HEK293 (cell line): ENCODE results near the gene ENTREP3.

Source experiments
- BCL11B ChIP-seq: fragments of 450-650 bp; formaldehyde crosslinking; IDR thresholded peaks from 2 replicates; pipeline ENCODE4 v1.5.1; 2016; ENCODE audit warnings: low read depth, missing biosample characterization, missing genetic modification characterization
- GFI1B ChIP-seq: fragments of 450-650 bp; formaldehyde crosslinking; IDR thresholded peaks from 2 replicates; pipeline ENCODE4 v1.5.1; 2016; ENCODE audit warnings: missing biosample characterization, missing genetic modification characterization
- GLIS1 ChIP-seq: fragments of 450-650 bp; formaldehyde crosslinking; IDR thresholded peaks from 2 replicates; pipeline ENCODE4 v1.5.1; 2016; ENCODE audit warnings: missing biosample characterization, missing genetic modification characterization
- GLIS2 ChIP-seq: fragments of 450-650 bp; formaldehyde crosslinking; IDR thresholded peaks from 2 replicates; pipeline ENCODE4 v1.5.1; 2016; ENCODE audit warnings: missing biosample characterization, missing genetic modification characterization
- HIC1 ChIP-seq: fragments of 450-650 bp; formaldehyde crosslinking; IDR thresholded peaks from 2 replicates; pipeline ENCODE4 v1.5.1; 2016; ENCODE audit warnings: missing biosample characterization, missing genetic modification characterization
- HOXA7 ChIP-seq: sonication (generic); formaldehyde crosslinking; IDR thresholded peaks from 2 replicates; pipeline ENCODE4 v1.8.1; 2022; ENCODE audit warnings: missing genetic modification reagents, borderline replicate concordance
- KLF1 ChIP-seq: fragments of 450-650 bp; formaldehyde crosslinking; IDR thresholded peaks from 2 replicates; pipeline ENCODE4 v1.5.1; 2016; ENCODE audit warnings: missing biosample characterization, missing genetic modification characterization
- PBX3 ChIP-seq: sonication (generic); formaldehyde crosslinking; IDR thresholded peaks from 2 replicates; pipeline ENCODE4 v1.8.1; 2022; ENCODE audit warnings: mild to moderate bottlenecking, moderate library complexity, missing genetic modification reagents
- TRIM28 ChIP-seq: IDR thresholded peaks from 2 replicates; pipeline ENCODE4 v1.6.1; 2011; ENCODE audit warnings: low read length, control low read depth, borderline replicate concordance
- ZBTB21 ChIP-seq: fragments of 450-650 bp; formaldehyde crosslinking; IDR thresholded peaks from 2 replicates; pipeline ENCODE4 v1.5.1; 2017; ENCODE audit warnings: missing biosample characterization, missing genetic modification characterization
- ZNF10 ChIP-seq: fragments of 450-650 bp; formaldehyde crosslinking; IDR thresholded peaks from 2 replicates; pipeline ENCODE4 v1.5.1; 2017; ENCODE audit warnings: missing biosample characterization, missing genetic modification characterization
- ZNF138 ChIP-seq: fragments of 450-650 bp; formaldehyde crosslinking; IDR thresholded peaks from 2 replicates; pipeline ENCODE4 v1.5.1; 2016; ENCODE audit warnings: missing biosample characterization, missing genetic modification characterization, borderline replicate concordance
- ZNF157 ChIP-seq: fragments of 450-650 bp; formaldehyde crosslinking; IDR thresholded peaks from 2 replicates; pipeline ENCODE4 v1.5.1; 2016; ENCODE audit warnings: missing biosample characterization, missing genetic modification characterization
- ZNF174 ChIP-seq: fragments of 450-650 bp; formaldehyde crosslinking; IDR thresholded peaks from 2 replicates; pipeline ENCODE4 v1.5.0; 2017; ENCODE audit warnings: missing biosample characterization, mild to moderate bottlenecking, missing genetic modification characterization
- ZNF211 ChIP-seq: fragments of 450-650 bp; formaldehyde crosslinking; IDR thresholded peaks from 2 replicates; pipeline ENCODE4 v1.5.1; 2016; ENCODE audit warnings: low read depth, missing biosample characterization, missing genetic modification characterization
- ZNF335 ChIP-seq: fragments of 450-650 bp; formaldehyde crosslinking; conservative IDR thresholded peaks from 2 replicates; pipeline ENCODE4 v1.5.1; 2016; ENCODE audit warnings: missing biosample characterization, missing genetic modification characterization
- ZNF473 ChIP-seq: fragments of 450-650 bp; formaldehyde crosslinking; IDR thresholded peaks from 2 replicates; pipeline ENCODE4 v1.5.1; 2017; ENCODE audit warnings: missing biosample characterization, missing genetic modification characterization
- ZNF48 ChIP-seq: fragments of 450-650 bp; formaldehyde crosslinking; IDR thresholded peaks from 2 replicates; pipeline ENCODE4 v1.5.1; 2016; ENCODE audit warnings: missing biosample characterization, missing genetic modification characterization
- ZNF529 ChIP-seq: fragments of 450-650 bp; formaldehyde crosslinking; IDR thresholded peaks from 2 replicates; pipeline ENCODE4 v1.5.1; 2017; ENCODE audit warnings: missing genetic modification characterization, missing biosample characterization; ENCODE audit not compliant: insufficient replicate concordance
- ZNF530 ChIP-seq: fragments of 450-650 bp; formaldehyde crosslinking; IDR thresholded peaks from 2 replicates; pipeline ENCODE4 v1.5.1; 2016; ENCODE audit warnings: low read depth, missing biosample characterization, missing genetic modification characterization
- ZNF560 ChIP-seq: fragments of 450-650 bp; formaldehyde crosslinking; IDR thresholded peaks from 2 replicates; pipeline ENCODE4 v1.5.1; 2017; ENCODE audit warnings: missing biosample characterization, missing genetic modification characterization, borderline replicate concordance
- ZNF645 ChIP-seq: fragments of 450-650 bp; formaldehyde crosslinking; IDR thresholded peaks from 2 replicates; pipeline ENCODE4; 2016; ENCODE audit warnings: missing biosample characterization, missing genetic modification characterization
- ZNF664 ChIP-seq: fragments of 450-650 bp; formaldehyde crosslinking; IDR thresholded peaks from 2 replicates; pipeline ENCODE4 v1.5.1; 2016; ENCODE audit warnings: missing biosample characterization, missing genetic modification characterization
- ZNF777 ChIP-seq: fragments of 450-650 bp; formaldehyde crosslinking; IDR thresholded peaks from 2 replicates; pipeline ENCODE4 v1.5.1; 2017; ENCODE audit warnings: missing biosample characterization, missing genetic modification characterization, borderline replicate concordance
- ZNF830 ChIP-seq: fragments of 450-650 bp; IDR thresholded peaks from 2 replicates; pipeline ENCODE4 v1.5.0; 2018; ENCODE audit warnings: missing biosample characterization, missing genetic modification characterization, low read depth, mild to moderate bottlenecking, moderate library complexity
- ZSCAN18 ChIP-seq: fragments of 450-650 bp; formaldehyde crosslinking; IDR thresholded peaks from 2 replicates; pipeline ENCODE4 v1.5.1; 2016; ENCODE audit warnings: missing biosample characterization, missing genetic modification characterization
- TF ChIP-seq, protein P1 (sequence below): fragments of 450-650 bp; formaldehyde crosslinking; conservative IDR thresholded peaks from 2 replicates; pipeline ENCODE4 v1.5.1; 2016; ENCODE audit warnings: low read depth, missing biosample characterization, missing genetic modification characterization
- TF ChIP-seq, protein P2 (sequence below): fragments of 450-650 bp; formaldehyde crosslinking; IDR thresholded peaks from 2 replicates; pipeline ENCODE4 v1.5.1; 2017; ENCODE audit warnings: missing biosample characterization, missing genetic modification characterization

ENTREP3 gene

DNA sequence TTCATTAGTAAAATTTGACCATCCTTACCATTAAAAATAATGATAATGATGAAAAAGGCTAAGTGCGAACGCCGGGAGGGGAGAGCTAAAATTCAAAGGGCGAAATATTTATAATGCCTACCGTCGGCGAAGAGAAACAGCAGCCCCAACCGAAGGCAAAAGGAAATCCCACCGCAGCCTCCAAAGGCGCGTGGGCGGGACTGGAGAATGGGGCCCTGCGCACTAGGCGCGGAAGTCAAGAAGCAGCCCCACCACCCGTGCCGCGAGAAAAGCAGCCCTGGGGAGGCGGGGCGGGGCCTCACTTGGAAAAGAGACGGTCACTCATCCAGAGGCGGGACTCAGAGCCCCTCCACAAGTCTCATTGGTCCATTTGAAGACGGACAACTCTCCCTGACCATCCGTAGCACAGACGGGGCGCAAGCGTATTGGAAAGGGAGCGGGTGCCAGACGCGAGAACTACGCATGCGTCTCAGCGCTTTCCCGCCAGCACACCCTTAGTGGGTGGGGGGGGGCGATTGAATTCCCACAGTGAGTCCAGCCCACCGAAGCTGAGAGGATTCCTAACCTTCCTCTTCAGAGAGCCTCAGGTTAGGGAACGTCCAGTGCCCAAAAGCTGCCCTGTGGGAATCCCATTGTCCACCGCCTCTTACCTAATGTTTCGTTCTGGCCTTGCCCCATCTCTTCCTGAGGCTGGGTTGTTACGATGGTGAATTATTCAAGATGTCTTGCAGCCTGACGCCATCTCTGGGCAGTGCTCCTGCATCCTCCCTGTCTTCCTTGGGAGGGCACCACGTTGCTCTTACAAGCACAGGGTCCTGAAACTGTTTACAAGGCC, 27.8 kb downstream of the ENTREP3 start (continued):
- TF ChIP-seq ZNF174 (tag by site-specific recombination) (no peak), BCL11B (tag by site-specific recombination) (no peak; the same call in 1 of the 2 replicates), GFI1B (tag by site-specific recombination) (no peak), GLIS1 (tag by site-specific recombination) (peak; percentile 75), ZNF529 (tag by site-specific recombination) (no peak), ZNF830 (tag by site-specific recombination) (no peak), ZNF10 (tag by site-specific recombination) (no peak), TRIM28 (no peak; the same call in 1 of the 2 replicates), ZNF530 (no peak), KLF1 (no peak), HIC1 (tag by site-specific recombination) (no peak), GLIS2 (tag by site-specific recombination) (peak; percentile 88), ZNF211 (no peak), ZNF560 (tag by site-specific recombination) (no peak), ZNF157 (tag by site-specific recombination) (no peak), ZBTB21 (tag by site-specific recombination) (no peak), ZNF777 (tag by site-specific recombination) (no peak), ZNF645 (tag by site-specific recombination) (no peak), ZNF48 (tag by site-specific recombination) (no peak), PBX3 (CRISPR knock-in tag) (no peak; the same call in 1 of the 2 replicates), ZNF664 (no peak), ZNF138 (tag by site-specific recombination) (no peak), HOXA7 (CRISPR knock-in tag) (no peak), ZNF335 (tag by site-specific recombination) (peak; percentile 35; the same call in 1 of the 2 replicates), ZNF473 (tag by site-specific recombination) (no peak), ZSCAN18 (tag by site-specific recombination) (no peak)
- TF ChIP-seq, protein P1, sequence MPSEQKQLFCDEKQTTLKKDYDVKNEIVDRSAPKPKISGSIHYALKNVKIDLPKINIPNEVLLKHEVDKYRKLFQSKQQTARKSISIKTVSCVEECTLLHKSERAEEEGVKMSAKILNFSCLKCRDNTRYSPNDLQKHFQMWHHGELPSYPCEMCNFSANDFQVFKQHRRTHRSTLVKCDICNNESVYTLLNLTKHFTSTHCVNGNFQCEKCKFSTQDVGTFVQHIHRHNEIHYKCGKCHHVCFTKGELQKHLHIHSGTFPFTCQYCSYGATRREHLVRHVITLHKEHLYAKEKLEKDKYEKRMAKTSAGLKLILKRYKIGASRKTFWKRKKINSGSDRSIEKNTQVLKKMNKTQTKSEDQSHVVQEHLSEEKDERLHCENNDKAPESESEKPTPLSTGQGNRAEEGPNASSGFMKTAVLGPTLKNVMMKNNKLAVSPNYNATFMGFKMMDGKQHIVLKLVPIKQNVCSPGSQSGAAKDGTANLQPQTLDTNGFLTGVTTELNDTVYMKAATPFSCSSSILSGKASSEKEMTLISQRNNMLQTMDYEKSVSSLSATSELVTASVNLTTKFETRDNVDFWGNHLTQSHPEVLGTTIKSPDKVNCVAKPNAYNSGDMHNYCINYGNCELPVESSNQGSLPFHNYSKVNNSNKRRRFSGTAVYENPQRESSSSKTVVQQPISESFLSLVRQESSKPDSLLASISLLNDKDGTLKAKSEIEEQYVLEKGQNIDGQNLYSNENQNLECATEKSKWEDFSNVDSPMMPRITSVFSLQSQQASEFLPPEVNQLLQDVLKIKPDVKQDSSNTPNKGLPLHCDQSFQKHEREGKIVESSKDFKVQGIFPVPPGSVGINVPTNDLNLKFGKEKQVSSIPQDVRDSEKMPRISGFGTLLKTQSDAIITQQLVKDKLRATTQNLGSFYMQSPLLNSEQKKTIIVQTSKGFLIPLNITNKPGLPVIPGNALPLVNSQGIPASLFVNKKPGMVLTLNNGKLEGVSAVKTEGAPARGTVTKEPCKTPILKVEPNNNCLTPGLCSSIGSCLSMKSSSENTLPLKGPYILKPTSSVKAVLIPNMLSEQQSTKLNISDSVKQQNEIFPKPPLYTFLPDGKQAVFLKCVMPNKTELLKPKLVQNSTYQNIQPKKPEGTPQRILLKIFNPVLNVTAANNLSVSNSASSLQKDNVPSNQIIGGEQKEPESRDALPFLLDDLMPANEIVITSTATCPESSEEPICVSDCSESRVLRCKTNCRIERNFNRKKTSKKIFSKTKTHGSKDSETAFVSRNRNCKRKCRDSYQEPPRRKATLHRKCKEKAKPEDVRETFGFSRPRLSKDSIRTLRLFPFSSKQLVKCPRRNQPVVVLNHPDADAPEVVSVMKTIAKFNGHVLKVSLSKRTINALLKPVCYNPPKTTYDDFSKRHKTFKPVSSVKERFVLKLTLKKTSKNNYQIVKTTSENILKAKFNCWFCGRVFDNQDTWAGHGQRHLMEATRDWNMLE (tag by site-specific recombination), result no peak
- TF ChIP-seq, protein P2, sequence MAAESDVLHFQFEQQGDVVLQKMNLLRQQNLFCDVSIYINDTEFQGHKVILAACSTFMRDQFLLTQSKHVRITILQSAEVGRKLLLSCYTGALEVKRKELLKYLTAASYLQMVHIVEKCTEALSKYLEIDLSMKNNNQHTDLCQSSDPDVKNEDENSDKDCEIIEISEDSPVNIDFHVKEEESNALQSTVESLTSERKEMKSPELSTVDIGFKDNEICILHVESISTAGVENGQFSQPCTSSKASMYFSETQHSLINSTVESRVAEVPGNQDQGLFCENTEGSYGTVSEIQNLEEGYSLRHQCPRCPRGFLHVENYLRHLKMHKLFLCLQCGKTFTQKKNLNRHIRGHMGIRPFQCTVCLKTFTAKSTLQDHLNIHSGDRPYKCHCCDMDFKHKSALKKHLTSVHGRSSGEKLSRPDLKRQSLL, result no peak
